ENCODE results near the gene ZFYVE16.

GRCh38 chr5:80399526-80400239 is 8.2 kb upstream of the ZFYVE16 start:
- no peak for TF ChIP-seq CTCF (conservative IDR thresholded peaks at IDR 0.05 in 1 of 2, IDR thresholded peaks at IDR 0.05 in 1 of 2; ENCODE audit: low read depth in 1 of 2, low read length in 2 of 2)
- TF ChIP-seq EZH2 (IDR thresholded peaks at IDR 0.05; ENCODE audit: low read length, missing control alignments) = no peak
